GM19372 (cell line): ENCODE data around the gene PSENEN.

ENCODE experiments used
- ATAC-seq: cut with Tn5 transposase; IDR thresholded peaks from one replicate; pipeline ENCODE4 v1.9.1; 2021; ENCODE audit warnings: mild to moderate bottlenecking, low read depth, moderate library complexity; ENCODE audit not compliant: unreplicated experiment

The PSENEN gene

GRCh38 chr19:35732540-35733179 is 12.8 kb upstream of the PSENEN start:
- ATAC-seq = no peak

GRCh38 chr19:35733180-35734125 is 12.0 kb upstream of the PSENEN start:
- ATAC-seq = no peak

GRCh38 chr19:35734273-35734672 is 11.2 kb upstream of the PSENEN start:
- ATAC-seq = no peak

GRCh38 chr19:35734889-35735288 is 10.6 kb upstream of the PSENEN start:
- no peak for ATAC-seq

- no peak for ATAC-seq
Observed at GRCh38 chr19:35736913-35737886, 8.3 kb upstream of the PSENEN start.

GRCh38 chr19:35738021-35738886 is 7.2 kb upstream of the PSENEN start:
- ATAC-seq = no peak

GRCh38 chr19:35738887-35739229 is 6.6 kb upstream of the PSENEN start:
- no peak for ATAC-seq

GRCh38 chr19:35739275-35740107 is 6.0 kb upstream of the PSENEN start:
- ATAC-seq = no peak

- peak; percentile 20 for ATAC-seq
Observed at GRCh38 chr19:35740108-35740422, 5.4 kb upstream of the PSENEN start.

GRCh38 chr19:35740423-35741202 is 4.8 kb upstream of the PSENEN start:
- ATAC-seq = peak; percentile 55

GRCh38 chr19:35741203-35741515 is 4.3 kb upstream of the PSENEN start:
- ATAC-seq = no peak

GRCh38 chr19:35742121-35742724 is 3.2 kb upstream of the PSENEN start, which contains the start of gene IGFLR1:
TSS of gene IGFLR1 (minus strand) at chr19:35742452. CDS start at chr19:35741180, 1,272 bp downstream.
- no peak for ATAC-seq

GRCh38 chr19:35743640-35744429 is 1.6 kb upstream of the PSENEN start:
- no peak for ATAC-seq

GRCh38 chr19:35744430-35745327 is 772 bp upstream of the PSENEN start:
- peak; percentile 37 for ATAC-seq

GRCh38 chr19:35746087-35746462 is 624 bp downstream of the PSENEN start:
- no peak for ATAC-seq

- no peak for ATAC-seq
Observed at GRCh38 chr19:35746531-35746930, 1.1 kb downstream of the PSENEN start.
